T47D (cell line): ENCODE measurements around the gene DNAJC13.
A peak's percentile ranks its signal among the peaks of the same experiment; 100 is the strongest.

Experiments
- DNase-seq, 2 experiments: peaks; one replicate each; pipeline versions ENCODE4 v3.0.0 to v3.0.0-alpha.2; 2011 to 2012; ENCODE audit warnings: low read depth in 1 of 2, low spot score in 1 of 2
- JUND ChIP-seq: IDR thresholded peaks from 2 replicates; pipeline ENCODE4 v1.6.1; 2012; ENCODE audit warnings: low read depth
- in situ Hi-C: cut with HindIII; loops from 2 replicates; pipeline ENCODE4 v1.10.0; 2016; ENCODE audit warnings: low sequenced_read_pairs, low pct_unique_long_range_greater_than_20kb

Gene DNAJC13

DNA sequence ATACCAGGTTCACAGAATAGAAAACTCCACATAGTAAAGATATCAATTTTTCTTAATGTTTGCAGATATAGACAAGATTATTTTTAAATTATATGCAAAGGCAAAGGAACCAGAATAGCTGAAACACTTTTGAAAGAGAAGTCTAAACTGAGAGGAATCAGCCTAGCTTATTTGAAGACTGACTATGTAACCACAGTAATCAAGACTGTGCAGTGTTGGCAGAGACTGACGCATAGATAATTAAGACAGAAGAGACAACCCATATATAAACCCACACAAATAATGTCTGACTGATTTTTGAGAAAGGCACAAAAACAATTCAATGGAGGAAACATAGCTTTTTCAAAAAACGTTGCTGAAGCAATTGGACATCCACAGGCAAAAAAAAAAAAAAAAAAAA lies 151.1 kb downstream of the DNAJC13 start:
- in situ Hi-C loops, result no loop called here
- no peak for TF ChIP-seq JUND
- DNase-seq, result no peak

DNA sequence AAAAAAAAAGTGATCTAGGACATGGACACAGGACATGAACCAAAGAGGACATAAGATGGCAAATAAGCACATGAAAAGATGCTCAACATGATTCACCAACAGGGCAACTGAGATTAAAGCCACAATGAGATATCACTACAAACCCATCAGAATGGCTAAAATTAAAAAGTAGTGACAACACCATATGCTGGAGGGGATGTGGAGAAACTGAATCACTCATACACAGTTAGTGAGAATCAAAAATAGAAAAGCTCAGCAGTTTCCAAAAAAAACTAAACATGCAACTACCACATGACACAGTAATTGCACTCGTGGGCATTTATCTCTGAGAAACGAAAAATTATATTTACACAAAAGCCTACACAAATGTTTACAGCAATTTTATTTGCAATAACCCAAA lies 151.9 kb downstream of the DNAJC13 start:
- no peak for TF ChIP-seq JUND
- no peak for DNase-seq
- in situ Hi-C loops, result no loop called here

DNA sequence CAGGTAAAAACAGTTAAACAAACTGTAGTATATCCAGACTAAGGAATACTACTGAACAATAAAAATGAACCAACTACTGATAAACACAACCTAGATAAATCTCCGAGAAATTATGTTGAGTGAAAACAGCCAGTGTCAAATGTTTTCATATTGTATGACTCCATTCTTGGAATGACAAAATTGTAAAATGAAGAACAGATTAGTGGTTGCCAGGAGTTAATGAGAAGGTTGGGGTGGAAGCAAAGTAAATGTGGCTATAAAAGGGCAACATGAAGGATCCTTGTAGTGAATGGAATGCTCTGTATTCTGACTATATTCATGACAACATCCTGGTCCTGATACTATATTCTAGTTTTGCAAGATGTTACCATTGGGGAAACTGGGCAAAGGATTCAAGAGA lies 152.3 kb downstream of the DNAJC13 start:
- no peak for DNase-seq
- in situ Hi-C loops, result no loop called here
- TF ChIP-seq JUND, result no peak

DNA sequence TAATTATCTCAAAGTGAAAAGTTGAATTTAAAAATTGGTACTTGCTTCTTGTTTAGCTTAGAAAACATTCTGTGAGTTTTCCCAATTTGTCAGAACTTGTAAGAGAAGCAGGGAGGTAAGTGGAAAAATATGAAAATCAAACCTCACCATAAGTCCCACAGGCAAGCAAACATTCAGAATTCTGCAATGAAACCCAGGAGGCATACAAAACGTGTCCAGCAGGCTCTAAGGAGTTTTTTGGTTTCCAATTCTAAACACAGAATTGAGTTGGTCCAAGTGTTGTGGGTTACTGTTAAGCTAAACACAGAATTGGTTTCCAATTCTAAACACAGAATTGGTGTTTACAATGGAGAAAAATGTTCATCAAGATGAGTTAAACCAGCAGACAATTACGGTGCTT lies 152.7 kb downstream of the DNAJC13 start:
- DNase-seq, result peak in 1 of 2 experiments; percentile 17
- TF ChIP-seq JUND, result no peak
- in situ Hi-C loops, result no loop called here

DNA sequence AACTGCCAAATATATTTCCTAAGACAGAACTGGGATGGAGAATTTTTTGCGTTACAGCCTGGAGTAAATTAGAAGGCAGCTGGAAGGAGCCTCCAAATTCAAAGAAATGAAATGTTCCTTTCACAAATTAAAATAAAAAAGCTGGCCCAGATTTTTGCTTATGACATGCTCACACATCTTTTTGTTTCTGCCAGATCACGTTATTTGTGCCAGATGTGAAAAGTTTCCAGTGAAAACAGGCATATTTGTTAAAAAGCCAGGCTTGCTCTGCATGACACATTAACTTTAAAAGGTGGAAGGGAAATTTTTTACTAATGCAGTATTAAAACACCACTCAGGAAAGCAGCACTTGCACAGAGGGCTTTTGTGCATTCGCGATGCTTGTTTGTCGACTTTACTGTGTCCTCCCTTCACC lies 156.5 kb downstream of the DNAJC13 start:
- TF ChIP-seq JUND, result no peak
- no peak for DNase-seq
- in situ Hi-C loops, result no loop called here

DNA sequence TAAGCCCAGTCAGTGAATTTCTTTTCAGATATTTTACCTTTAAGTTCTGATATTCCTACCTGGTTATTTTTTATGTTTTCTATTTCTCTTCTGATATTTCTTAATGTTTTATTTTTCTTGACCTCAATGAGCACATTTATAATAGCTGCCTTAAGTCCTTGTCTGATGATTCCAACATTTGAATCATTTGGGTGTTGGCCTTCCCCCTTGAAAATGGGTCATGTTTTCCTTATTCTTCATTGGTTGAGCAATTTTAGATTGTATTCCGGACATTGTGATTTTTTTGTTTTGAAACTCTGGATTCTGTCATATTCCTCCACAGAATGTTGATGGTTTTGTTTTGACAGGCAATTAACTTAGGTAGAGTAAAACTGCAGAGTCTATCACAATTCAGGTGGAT lies 170.1 kb downstream of the DNAJC13 start:
- in situ Hi-C loops, result no loop called here
- DNase-seq, result no peak
- no peak for TF ChIP-seq JUND
